Mucosa of rectum (tissue), 2 donors: ENCODE data around the gene RAF1.
"Not testable (repeated sequence)": the region's sequence is repeated elsewhere in the genome, so short reads cannot be mapped to it uniquely, and the experiment has no call there.

Source experiments
- H3K27ac ChIP-seq, 2 donors: one replicate each; pipeline ENCODE4 v1.7.0; 2013; ENCODE audit warnings: inconsistent platforms in 2 of 2, low read depth in 2 of 2, low read length in 2 of 2
- H3K27me3 ChIP-seq, 2 donors: one replicate each; pipeline ENCODE4 v1.7.0; 2013; ENCODE audit warnings: low read length in 2 of 2; ENCODE audit not compliant: control insufficient read depth in 2 of 2, insufficient read depth in 2 of 2
- H3K36me3 ChIP-seq, 2 donors: one replicate each; pipeline ENCODE4 v1.7.0; 2013; ENCODE audit warnings: low read length in 2 of 2; ENCODE audit not compliant: control insufficient read depth in 2 of 2, insufficient read depth in 2 of 2
- H3K4me1 ChIP-seq, 2 donors: one replicate each; pipeline ENCODE4 v1.7.0; 2013; ENCODE audit warnings: low read length in 2 of 2, mild to moderate bottlenecking in 1 of 2; ENCODE audit not compliant: control insufficient read depth in 2 of 2, insufficient read depth in 2 of 2
- H3K4me3 ChIP-seq, 2 donors: one replicate each; pipeline ENCODE4 v1.7.0; 2013; ENCODE audit warnings: low read length in 2 of 2
- H3K9ac ChIP-seq, 2 donors: one replicate each; pipeline ENCODE4 v1.7.0; 2013; ENCODE audit warnings: low read length in 2 of 2, low read depth in 1 of 2, mild to moderate bottlenecking in 1 of 2
- H3K9me3 ChIP-seq, 2 donors: one replicate each; pipeline ENCODE4 v1.7.0; 2013; ENCODE audit warnings: low read length in 2 of 2; ENCODE audit not compliant: control insufficient read depth in 2 of 2
- donor health status: healthy.
- donor health status: Normal muscosa, but diverticular disease.

Gene RAF1

DNA sequence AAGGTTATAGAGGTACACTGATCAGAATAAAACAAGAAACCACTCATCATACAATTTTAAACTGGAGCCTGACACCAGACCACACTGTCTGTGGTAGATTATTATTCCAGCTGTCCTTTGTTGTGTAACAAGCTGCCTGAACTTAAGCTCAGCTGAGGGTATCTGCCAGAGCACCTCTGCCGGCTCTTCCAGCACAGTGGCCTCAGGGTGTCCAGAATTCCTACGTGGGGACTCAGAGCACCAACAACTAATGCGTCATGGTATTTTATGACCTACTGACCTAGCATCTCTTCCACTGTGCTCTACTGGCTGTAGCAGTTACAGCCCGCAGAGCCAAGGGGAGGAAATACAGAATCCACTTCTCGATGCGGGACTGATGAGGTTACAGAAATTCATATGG, 15.6 kb upstream of the RAF1 start:
- no peaks in the 10 kb centered on the region for H3K9me3 ChIP-seq
- H3K27me3 ChIP-seq: no peaks in the 10 kb centered on the region
- no peak overlapping the region for H3K27ac ChIP-seq
- H3K4me3 ChIP-seq: no peak overlapping the region
- H3K4me1 ChIP-seq: no peaks in the 10 kb centered on the region
- no peak overlapping the region for H3K9ac ChIP-seq
- H3K36me3 ChIP-seq: no peaks in the 10 kb centered on the region

GRCh38 chr3:12677616-12678015, 13.7 kb upstream of the RAF1 start:
- Histone ChIP-seq H3K4me3 (no peak overlapping the region), H3K36me3 (no peaks in the 10 kb centered on the region), H3K27ac (no peak overlapping the region), H3K27me3 (no peaks in the 10 kb centered on the region), H3K9me3 (no peaks in the 10 kb centered on the region), H3K4me1 (no peaks in the 10 kb centered on the region), H3K9ac (no peak overlapping the region)

DNA sequence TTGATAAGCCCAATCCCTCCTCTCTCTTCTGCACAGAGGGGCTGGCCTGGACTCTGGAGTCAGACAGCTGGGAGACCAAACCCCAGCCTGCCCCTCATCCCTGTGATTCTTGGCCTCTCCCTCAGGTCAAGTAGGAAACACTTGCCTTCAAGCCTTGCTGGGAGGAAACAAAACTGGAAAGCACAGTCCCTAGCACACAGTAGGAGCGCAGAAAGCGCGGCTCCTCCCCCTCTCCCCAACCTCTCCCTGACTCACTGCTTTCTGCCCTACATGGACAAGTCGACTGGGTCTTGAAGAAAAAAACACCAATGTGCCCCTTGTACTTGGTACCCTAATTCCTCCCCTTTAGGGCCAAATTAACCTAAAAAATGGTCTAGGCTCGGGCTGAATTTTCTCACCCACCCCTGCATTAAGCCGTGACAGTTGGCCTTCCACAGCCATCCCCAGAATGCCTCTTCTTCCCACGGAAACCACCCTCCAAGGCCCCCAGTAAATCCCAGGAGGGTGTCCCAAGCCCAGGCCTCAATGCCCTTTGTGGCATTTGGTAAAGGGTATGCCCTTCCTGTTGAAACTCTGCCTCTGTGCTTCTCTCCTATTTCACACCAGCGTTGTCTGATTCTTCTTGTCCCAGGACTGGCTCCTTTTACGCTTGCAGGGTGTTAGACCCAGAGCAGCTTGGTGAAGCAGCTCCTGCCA, 11.3 kb upstream of the RAF1 start:
- no peak overlapping the region for H3K9ac ChIP-seq
- no peak overlapping the region for H3K4me3 ChIP-seq
- no peaks in the 10 kb centered on the region for H3K27me3 ChIP-seq
- H3K4me1 ChIP-seq: no peaks in the 10 kb centered on the region
- no peaks in the 10 kb centered on the region for H3K9me3 ChIP-seq
- H3K27ac ChIP-seq: no peak overlapping the region
- no peaks in the 10 kb centered on the region for H3K36me3 ChIP-seq

DNA sequence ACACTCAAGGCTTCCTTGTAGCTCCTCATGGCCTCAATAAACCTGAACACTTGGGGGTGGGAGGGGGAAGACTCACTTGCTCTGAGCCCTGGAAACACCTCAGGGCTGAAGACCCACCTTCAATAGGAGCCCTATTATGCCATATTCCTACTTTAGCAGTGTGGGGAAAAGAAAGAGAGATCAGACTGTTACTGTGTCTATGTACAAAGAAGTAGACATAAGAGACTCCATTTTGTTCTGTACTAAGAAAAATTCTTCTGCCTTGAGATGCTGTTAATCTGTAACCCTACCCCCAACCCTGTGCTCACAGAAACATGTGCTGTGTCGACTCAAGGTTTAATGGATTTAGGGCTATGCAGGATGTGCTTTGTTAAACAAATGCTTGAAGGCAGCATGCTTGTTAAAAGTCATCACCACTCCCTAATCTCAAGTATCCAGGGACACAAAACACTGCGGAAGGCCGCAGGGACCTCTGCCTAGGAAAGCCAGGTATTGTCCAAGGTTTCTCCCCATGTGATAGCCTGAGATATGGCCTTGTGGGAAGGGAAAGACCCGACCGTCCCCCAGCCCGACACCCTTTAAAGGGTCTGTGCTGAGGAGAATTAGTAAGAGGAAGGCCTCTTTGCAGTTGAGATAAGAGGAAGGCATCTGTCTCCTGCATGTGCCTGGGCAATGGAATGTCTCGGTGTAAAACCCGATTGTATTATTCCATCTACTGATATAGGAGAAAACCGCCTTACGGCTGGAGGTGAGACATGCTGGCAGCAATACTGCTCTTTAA, 10.2 kb upstream of the RAF1 start:
- not testable (repeated sequence) for H3K27me3 ChIP-seq, H3K9ac ChIP-seq

GRCh38 chr3:12671120-12671450, 7.2 kb upstream of the RAF1 start:
- H3K9ac ChIP-seq: no peak overlapping the region
- H3K4me1 ChIP-seq: no peaks in the 10 kb centered on the region
- no peaks in the 10 kb centered on the region for H3K9me3 ChIP-seq
- H3K27me3 ChIP-seq: no peaks in the 10 kb centered on the region
- no peaks in the 10 kb centered on the region for H3K36me3 ChIP-seq
- no peak overlapping the region for H3K27ac ChIP-seq
- H3K4me3 ChIP-seq: no peak overlapping the region

More for the DNA sequence above, 10.2 kb upstream of the RAF1 start:
- H3K4me1 ChIP-seq, H3K27ac ChIP-seq, H3K4me3 ChIP-seq, H3K9me3 ChIP-seq, H3K36me3 ChIP-seq: not testable (repeated sequence)

GRCh38 chr3:12670365-12671119, 6.6 kb upstream of the RAF1 start:
- no peaks in the 10 kb centered on the region for H3K4me1 ChIP-seq
- no peaks in the 10 kb centered on the region for H3K36me3 ChIP-seq
- no peaks in the 10 kb centered on the region for H3K9me3 ChIP-seq
- H3K27me3 ChIP-seq: no peaks in the 10 kb centered on the region
- no peak overlapping the region for H3K4me3 ChIP-seq
- H3K9ac ChIP-seq: no peak overlapping the region
- H3K27ac ChIP-seq: no peak overlapping the region

DNA sequence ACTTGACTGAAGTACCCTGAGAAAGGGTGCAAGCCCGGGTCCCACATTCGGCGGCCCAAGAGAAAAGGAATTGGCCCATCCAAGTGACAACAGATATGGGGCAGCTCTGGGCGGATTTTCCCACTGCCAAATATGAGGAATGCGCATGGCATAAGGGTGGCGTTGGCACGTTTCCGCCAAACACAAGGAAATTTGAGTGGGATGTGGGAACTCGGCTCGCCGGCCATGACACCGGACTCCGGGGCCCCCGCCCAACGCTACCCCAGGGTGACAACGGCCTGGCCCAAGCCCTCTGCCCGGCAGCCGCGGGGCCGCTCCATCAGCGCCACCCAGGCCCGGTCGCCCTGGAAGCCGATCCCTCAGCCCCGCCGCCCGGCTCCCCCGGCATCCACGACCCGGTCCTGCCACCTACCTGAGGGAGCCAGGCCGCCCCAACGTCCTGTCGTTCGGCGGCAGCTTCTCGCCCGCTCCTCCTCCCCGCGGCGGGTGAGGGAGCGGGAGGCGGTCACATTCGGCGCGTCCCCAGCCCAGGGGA, 449 bp downstream of the RAF1 start:
- H3K4me1 ChIP-seq: peaks cover 13 to 17% of the 10 kb centered on the region in 2 donors
- peak overlapping the region; percentile 99 for H3K4me3 ChIP-seq
- peak overlapping the region; percentile 99 for H3K27ac ChIP-seq
- H3K9me3 ChIP-seq: no peaks in the 10 kb centered on the region
- no peaks in the 10 kb centered on the region for H3K27me3 ChIP-seq
- peak overlapping the region; percentile 95 to 97 for H3K9ac ChIP-seq
- H3K36me3 ChIP-seq: no peaks in the 10 kb centered on the region

- H3K4me1 ChIP-seq: peaks cover 13 to 17% of the 10 kb centered on the region in 2 donors
- H3K36me3 ChIP-seq: no peaks in the 10 kb centered on the region
- H3K4me3 ChIP-seq: peak overlapping the region; percentile 99
Observed at GRCh38 chr3:12662593-12663400, 1.1 kb downstream of the RAF1 start.

DNA sequence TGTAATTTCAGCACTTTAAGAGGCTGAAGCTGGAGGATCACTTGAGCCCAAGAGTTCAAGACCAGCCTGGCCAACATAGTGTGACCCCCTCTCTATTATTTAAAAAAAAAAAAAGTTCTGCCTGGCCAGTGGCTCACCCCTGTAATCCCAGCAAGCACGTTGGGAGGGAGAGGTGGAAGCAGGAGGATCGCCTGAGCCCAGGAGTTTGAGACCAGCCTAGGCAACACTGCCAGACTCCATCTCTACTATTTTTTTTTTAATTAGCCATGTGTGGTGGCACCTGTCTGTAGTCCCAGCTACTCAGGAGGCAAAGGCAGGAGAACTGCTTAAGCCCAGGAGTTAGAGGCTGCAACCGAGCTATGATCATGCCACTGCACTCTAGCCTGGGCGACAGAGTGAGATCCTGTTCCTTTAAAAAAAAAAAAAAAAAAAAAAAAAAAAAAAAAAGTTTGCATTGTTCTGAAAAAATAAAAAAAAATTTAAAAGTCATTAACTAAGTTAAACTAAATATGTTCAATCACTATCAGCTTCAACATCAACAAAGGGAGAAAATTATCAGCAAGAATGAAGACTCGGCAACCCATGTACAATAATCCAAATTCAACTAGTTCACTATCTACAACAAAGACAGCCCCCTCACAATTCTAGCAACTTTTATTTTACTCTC, 1.9 kb downstream of the RAF1 start:
- H3K27ac ChIP-seq: peak overlapping the region; percentile 99
- H3K9me3 ChIP-seq: no peaks in the 10 kb centered on the region
- no peaks in the 10 kb centered on the region for H3K27me3 ChIP-seq
- H3K36me3 ChIP-seq: no peaks in the 10 kb centered on the region
- peak overlapping the region; percentile 95 to 97 for H3K9ac ChIP-seq
- H3K4me3 ChIP-seq: peak overlapping the region; percentile 99
- H3K4me1 ChIP-seq: peaks cover 13 to 17% of the 10 kb centered on the region in 2 donors

More at GRCh38 chr3:12662593-12663400, 1.1 kb downstream of the RAF1 start:
- Histone ChIP-seq H3K27me3 (no peaks in the 10 kb centered on the region), H3K9me3 (no peaks in the 10 kb centered on the region), H3K27ac (peak overlapping the region; percentile 99), H3K9ac (peak overlapping the region; percentile 95 to 97)
